ENCODE data around the gene BACH2. TPM values are rescaled to one million over a fixed set of nuclear protein-coding genes. Genes with fewer than 3 reads are reported as not detected.

BACH2 gene
- total RNA-seq, 1 donor from 2014 or later: 3.9 TPM

- Mint-ChIP-seq H3K27ac (no peak overlapping the region), H3K4me3 (peak overlapping the region; percentile 86), H3K27me3 (ENCODE audit: insufficient read depth, low read depth) (peaks cover 16% of the 10 kb centered on the region), H3K36me3 (no peaks in the 10 kb centered on the region), H3K4me1 (peaks cover 25% of the 10 kb centered on the region), H3K9me3 (no peaks in the 10 kb centered on the region)
- Histone ChIP-seq H3F3A (ENCODE audit: low read depth) (peaks cover 15% of the 10 kb centered on the region), H3K4me3 (no peak overlapping the region), H3K36me3 (no peaks in the 10 kb centered on the region), H3K9ac (no peak overlapping the region), H3K4me1 (peaks cover 25% of the 10 kb centered on the region), H3K27me3 (peaks cover 25% of the 10 kb centered on the region), H2AFZ (replicated peaks) (no peak overlapping the region), H3K27ac (no peak overlapping the region), H4K20me1 (ENCODE audit: low read depth) (peaks cover 22% of the 10 kb centered on the region), H3K9me3 (ENCODE audit: low read depth) (no peaks in the 10 kb centered on the region), H3K79me2 (ENCODE audit: low read depth) (no peaks in the 10 kb centered on the region), H3K4me2 (no peak overlapping the region)
- no peak for TF ChIP-seq EZH2 (IDR thresholded peaks at IDR 0.05)
- TF ChIP-seq EZH2phosphoT487 (IDR thresholded peaks at IDR 0.05): no peak
- no peak for TF ChIP-seq CTCF (IDR thresholded peaks at IDR 0.05)
- no peak for DNase-seq (ENCODE audit: low spot score)
Measured at GRCh38 chr6:90298459-90299053, 1.9 kb upstream of the BACH2 start.

GRCh38 chr6:90297867-90298381 is 1.3 kb upstream of the BACH2 start:
- peak overlapping the region; percentile 39 for H3K27ac Mint-ChIP-seq
- peak overlapping the region; percentile 86 for H3K4me3 Mint-ChIP-seq
- no peaks in the 10 kb centered on the region for H3K9me3 Mint-ChIP-seq
- peak overlapping the region; percentile 90 for H3K4me2 ChIP-seq
- H2AFZ ChIP-seq (replicated peaks): peak overlapping the region; percentile 98
- peaks cover 15% of the 10 kb centered on the region for H3F3A ChIP-seq (ENCODE audit: low read depth)
- peaks cover 12% of the 10 kb centered on the region for H3K27me3 Mint-ChIP-seq (ENCODE audit: insufficient read depth, low read depth)
- H3K4me3 ChIP-seq: peak overlapping the region; percentile 95
- peaks cover 32% of the 10 kb centered on the region for H3K27me3 ChIP-seq
- no peaks in the 10 kb centered on the region for H3K36me3 Mint-ChIP-seq
- H3K9ac ChIP-seq: no peak overlapping the region
- TF ChIP-seq EZH2phosphoT487 (IDR thresholded peaks at IDR 0.05) (no peak), CTCF (IDR thresholded peaks at IDR 0.05) (no peak), EZH2 (IDR thresholded peaks at IDR 0.05) (no peak)
- no peak overlapping the region for H3K27ac ChIP-seq
- H4K20me1 ChIP-seq (ENCODE audit: low read depth): peaks cover 28% of the 10 kb centered on the region
- H3K4me1 ChIP-seq: peaks cover 31% of the 10 kb centered on the region
- H3K36me3 ChIP-seq: no peaks in the 10 kb centered on the region
- H3K4me1 Mint-ChIP-seq: peaks cover 31% of the 10 kb centered on the region
- no peaks in the 10 kb centered on the region for H3K79me2 ChIP-seq (ENCODE audit: low read depth)
- H3K9me3 ChIP-seq (ENCODE audit: low read depth): no peaks in the 10 kb centered on the region
- DNase-seq (ENCODE audit: low spot score): no peak

GRCh38 chr6:90297115-90297866 is 648 bp upstream of the BACH2 start:
- Histone ChIP-seq H3K9ac (peak overlapping the region; percentile 40), H3K4me1 (peaks cover 31% of the 10 kb centered on the region), H4K20me1 (ENCODE audit: low read depth) (peaks cover 32% of the 10 kb centered on the region), H3K4me3 (peak overlapping the region; percentile 95), H2AFZ (replicated peaks) (peak overlapping the region; percentile 98), H3K27ac (peak overlapping the region; percentile 47), H3K79me2 (ENCODE audit: low read depth) (no peaks in the 10 kb centered on the region), H3K27me3 (peaks cover 34% of the 10 kb centered on the region), H3K4me2 (peak overlapping the region; percentile 90), H3K36me3 (no peaks in the 10 kb centered on the region), H3K9me3 (ENCODE audit: low read depth) (no peaks in the 10 kb centered on the region), H3F3A (ENCODE audit: low read depth) (peaks cover 15% of the 10 kb centered on the region)
- no peaks in the 10 kb centered on the region for H3K36me3 Mint-ChIP-seq
- no peaks in the 10 kb centered on the region for H3K9me3 Mint-ChIP-seq
- peaks cover 37% of the 10 kb centered on the region for H3K4me1 Mint-ChIP-seq
- peak overlapping the region; percentile 81 for H3K27ac Mint-ChIP-seq
- no peak for TF ChIP-seq EZH2phosphoT487 (IDR thresholded peaks at IDR 0.05)
- TF ChIP-seq EZH2 (IDR thresholded peaks at IDR 0.05): peak; percentile 6
- no peak for TF ChIP-seq CTCF (IDR thresholded peaks at IDR 0.05)
- H3K4me3 Mint-ChIP-seq: peak overlapping the region; percentile 86
- peaks cover 12% of the 10 kb centered on the region for H3K27me3 Mint-ChIP-seq (ENCODE audit: insufficient read depth, low read depth)
- peak; percentile 51 for DNase-seq (ENCODE audit: low spot score)

Measured in neural progenitor cell (in vitro differentiated cells).